Activated CD4-positive, alpha-beta T cell treated with anti-CD3 and anti-CD28 coated beads, Interleukin-2, amount 50 U/mL, for 24 hours (primary cell): ENCODE results near the gene PAK1.

Experiments
- DNase-seq, 2 donors: peaks; one replicate each; pipeline ENCODE4 v3.0.0-alpha.2; 2020; ENCODE audit warnings: low read depth in 1 of 2, low spot score in 1 of 2

Gene PAK1

DNA sequence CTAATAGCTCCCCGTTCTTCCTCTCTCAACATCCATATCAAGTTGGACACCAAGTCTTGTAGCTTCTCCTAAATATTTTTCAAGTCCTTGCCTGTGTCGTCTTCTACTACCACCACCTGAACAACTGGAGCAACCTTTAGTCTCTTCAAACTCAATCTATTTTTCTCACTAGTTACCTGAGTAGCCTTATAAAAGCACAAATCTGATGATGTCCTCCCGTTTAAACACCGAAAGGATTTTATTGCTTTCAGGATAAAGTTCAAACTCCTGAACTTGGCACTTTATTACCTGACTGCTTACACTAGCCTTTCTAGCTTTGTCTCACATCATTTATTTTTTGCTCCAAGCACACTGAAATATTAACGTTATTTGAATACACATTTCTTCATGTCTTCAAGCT, 1.3 kb upstream of the PAK1 start:
- DNase-seq = no peak

DNA sequence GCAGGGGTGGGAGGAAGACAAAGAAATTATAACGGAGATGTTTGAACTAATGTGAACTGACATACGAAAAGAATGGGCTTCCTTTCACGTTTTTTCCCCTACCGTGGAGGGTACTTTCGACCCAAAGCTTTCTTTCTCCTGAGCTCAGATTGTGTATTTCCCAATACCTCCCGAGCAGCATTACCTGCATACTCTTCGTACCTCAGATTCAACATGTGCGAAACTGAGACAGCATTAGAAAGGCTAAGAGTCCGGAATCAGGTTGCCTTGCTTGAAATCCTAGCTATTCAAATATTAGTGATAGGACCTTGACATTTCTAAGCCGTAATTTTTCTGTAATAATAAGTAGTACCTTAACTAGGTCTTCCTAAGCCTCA, 778 bp upstream of the PAK1 start:
- no peak for DNase-seq

DNA sequence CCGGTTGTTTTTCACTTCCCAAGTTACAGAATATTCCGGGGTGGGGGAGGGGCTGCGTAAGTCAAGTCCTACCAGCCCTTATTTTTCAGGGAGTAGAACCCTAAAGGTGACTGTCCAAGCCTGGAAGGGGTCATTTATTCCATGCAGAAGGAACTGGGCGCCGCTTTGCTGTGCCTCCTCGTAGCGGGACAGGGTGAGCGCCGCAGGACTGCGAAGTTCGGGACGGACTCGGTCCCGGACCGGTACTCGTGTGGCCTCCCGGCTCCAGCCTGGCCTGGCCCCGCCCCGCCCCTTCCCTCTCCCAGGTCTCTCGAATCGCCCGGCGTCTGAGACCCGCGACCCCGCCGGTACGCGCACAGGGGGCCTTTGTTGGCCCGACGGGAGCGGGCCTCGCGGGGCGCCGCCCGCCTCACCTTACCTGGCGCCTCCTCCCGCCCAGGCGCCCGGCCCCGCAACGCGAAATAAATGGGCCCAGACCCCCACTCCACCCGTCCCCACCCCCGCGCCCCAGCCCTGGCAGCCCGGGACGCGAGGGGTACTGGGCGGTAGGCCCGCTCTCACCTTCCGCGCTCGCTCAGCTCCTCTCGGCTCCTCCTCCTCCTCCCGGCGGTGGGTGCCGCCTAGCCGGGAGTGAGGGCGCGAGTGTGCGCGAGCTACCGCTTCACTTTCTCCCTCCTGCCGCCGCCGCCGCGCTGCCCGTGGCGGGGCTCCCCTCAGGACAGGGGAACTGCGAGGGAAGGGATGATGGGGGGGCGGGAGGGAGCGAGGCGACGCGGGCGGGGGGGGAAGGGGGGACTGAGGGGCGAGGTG, 698 bp downstream of the PAK1 start:
- peak in 1 of 2 donors; percentile 21 for DNase-seq

DNA sequence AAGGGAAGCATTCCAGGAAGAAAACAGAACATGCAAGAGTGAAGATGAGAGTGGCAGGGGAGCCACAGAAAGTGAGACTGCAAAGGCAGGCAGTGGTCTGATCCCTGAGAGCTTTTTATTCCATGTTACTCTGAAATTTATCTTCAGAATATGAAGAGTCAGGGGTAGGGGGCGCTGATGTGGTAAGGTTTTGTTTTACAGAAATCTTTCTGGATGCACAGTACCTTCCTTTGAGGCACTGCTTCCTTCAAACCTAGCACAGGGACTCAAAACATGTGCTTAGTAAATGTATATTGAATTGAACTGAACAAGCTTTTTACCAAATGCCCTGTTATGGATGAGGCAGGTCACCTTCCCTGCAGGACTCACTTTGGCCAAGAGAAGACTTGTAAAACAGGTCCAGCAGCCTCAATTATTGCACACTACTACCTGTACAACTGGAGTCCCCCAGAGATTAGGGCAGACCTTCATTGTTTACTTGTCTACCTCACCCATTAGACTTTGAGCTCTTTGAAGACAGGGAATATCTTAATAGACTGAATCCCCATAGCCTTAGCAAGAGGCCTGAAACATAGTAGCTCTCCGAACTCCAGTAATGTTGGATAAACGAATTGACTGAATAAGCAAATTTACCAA, 2.2 kb downstream of the PAK1 start:
- no peak for DNase-seq

DNA sequence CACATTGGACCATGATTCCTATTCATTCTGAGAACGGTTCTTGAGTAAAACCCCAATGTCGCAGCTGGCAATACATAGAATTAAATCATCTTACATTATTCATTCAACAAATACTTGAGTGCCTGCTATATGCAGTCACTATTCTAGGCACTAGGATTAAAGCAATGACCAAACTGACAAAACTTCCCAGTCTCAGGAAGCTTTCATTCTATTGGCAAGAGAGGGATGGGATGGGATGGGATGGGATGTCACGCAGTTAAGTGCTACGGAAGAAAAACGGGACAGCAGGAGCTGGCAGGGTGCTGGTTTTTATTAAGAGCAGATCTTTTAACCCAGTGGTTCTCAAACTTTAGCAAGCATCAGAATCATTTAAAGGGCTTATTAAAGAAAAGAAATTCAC, 2.9 kb downstream of the PAK1 start:
- DNase-seq = no peak

DNA sequence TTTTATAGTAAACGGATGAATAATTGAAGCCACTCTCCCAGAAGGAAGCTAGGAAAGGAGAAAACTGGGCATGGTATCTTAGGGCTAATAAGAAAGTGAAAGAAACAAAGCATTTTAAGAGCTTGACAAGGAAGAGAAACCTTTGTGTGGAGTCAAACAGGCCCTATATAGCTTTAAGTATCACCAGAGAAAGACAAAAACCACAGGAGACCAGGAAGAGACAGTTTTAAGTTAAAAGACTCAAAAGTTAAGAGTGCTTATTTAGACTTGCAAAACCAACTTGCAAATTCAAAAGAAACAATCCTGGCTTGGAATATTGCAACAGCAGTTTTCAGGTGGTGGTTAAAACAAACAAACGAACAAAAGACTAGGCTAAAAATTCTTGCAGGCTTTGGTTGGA, 3.4 kb downstream of the PAK1 start:
- no peak for DNase-seq

DNA sequence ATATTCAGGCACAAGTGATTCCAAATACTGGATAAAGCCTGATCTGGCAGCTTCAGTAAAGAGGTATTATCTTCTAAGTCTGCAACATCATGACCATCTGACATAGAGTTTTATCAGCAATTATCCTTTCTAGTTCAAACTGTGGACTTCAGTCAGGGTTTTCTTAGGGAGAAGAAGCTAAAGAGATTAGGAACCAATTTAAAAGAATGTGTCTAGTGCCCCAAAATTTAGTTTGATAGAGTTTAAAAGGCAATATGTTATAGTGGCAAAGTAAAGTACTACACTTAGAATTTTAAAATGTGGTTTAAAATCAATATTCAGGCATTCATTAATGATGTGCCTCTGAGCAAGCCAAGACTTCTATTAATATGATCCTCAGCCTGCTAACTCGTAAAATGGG, 5.4 kb downstream of the PAK1 start:
- DNase-seq = no peak

DNA sequence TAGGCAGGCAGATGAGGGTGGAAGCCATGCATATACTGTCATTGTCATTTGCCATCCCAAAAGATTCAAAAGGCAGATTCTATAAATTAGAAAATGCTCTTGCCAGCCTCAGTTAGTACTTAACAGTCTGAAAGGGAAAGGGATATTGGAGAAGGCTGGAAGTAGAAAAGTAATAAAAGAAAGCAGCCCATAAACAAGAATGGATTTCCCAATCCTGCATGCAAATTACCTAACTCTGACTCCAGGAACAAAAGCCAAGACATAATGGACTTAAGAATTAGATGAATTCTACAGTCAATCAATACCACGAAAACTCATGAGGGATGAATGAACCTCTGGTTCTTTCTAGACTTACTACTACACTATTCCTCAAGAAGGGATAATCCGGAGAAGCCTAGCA, 5.9 kb downstream of the PAK1 start:
- DNase-seq = no peak

DNA sequence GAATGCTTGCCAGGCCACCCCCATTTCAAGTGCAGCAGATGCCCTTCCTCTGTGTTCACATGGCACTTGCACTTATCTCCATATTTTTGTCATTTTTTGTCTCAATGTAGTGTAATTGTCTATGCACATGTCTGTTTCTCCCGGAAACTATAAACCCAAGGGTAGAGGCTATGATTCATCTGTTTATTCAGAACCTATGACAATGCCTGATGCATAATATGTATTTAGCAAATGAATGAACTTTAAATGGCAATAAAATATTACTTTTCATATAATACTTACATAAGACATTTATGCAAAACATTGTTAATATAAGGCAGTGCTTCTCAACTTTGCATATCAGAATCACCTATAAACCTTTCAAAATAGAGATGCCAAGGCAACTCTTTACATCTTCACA, 6.7 kb downstream of the PAK1 start:
- no peak for DNase-seq

DNA sequence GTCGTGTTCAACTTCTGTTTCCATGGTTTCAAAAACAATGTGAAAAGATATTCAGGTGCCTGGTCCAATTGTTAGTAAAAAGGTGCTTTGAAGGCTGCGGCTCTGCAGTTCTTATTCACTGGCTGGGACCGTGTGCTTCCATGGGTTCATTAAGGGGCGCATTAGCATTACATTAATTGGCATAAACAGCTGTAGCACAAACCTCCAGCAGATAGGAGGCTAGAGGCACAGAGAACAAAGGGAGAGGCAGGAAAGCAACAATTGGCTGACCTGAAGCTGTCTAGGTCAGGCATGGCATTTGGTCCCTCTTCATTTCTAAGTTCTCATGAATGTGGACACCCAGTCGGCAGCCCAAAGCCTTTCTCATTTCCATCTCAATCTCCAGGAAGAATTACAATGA, 16.6 kb downstream of the PAK1 start:
- DNase-seq = no peak

DNA sequence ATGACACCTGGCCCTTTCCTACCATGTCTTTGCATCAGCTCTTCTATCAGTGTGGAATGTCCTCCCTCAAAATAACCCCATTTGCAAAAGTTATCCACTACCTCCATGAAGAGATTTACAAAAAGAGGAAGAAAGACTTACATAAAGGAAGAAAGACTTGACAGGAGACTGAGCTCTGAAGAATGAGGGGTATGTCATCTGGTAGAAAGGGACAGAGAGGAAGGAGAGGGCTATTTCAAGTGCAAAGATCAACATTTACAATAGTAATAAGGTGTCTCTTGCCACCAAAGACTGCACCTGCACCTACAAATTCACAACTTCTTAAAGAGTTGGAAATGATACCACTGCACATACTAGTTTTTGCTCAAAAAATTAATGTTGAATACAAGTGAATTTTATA, 18.2 kb downstream of the PAK1 start:
- DNase-seq = no peak

DNA sequence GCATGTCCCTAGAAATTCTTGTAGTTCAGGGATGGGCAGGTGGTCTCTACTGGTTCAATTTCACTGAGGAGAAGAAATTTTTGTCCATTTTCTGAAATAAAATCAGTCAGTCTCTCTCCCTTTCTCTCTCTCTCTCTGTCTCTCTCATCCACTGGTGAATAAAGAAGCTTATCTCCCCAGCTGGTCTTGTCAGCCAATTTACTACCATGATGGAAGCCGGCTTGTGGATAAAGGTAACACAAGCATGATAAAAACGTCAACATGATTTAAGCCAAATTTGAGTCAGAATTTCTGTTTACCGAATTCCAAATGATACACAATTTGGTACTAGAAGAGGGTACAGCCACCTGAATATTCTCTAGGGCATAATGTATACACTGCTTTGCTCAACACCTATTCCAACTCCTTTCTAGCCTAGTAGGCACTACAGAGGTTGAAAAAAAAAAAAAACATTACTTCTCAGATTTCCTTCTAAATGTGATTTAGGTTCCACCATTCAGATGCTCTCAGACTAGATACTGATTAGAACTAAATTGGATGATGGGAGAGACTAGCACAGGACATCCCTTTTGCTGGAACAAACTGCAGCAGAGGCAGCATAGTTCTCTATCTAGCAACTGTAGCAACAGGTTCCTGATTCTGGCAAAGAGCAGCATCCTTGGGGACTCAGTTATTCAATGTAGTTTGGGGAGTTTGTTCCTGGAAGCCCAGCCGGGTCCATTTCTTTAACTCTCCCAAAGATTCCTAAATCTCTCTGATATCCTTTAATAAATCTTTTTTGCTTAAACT, 18.8 kb downstream of the PAK1 start:
- DNase-seq = no peak

DNA sequence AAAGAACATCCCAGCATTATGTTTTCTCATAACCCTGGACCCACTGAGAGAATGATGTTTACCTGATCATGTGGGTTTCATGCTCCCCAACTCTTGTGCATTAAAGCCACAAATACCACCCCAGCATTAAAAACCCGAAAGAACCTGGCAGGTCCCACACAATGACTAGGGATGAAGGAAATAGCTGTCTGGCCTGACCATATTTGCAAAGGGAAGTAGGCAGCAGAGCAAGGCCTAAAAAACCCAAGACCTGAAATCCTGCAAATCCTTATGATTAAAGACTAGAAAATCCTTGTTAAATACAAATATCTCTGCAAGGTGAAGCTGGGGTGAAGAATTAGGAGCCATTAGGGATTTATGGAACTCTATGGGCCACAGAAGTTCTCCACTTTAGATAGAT, 23.7 kb downstream of the PAK1 start:
- no peak for DNase-seq

DNA sequence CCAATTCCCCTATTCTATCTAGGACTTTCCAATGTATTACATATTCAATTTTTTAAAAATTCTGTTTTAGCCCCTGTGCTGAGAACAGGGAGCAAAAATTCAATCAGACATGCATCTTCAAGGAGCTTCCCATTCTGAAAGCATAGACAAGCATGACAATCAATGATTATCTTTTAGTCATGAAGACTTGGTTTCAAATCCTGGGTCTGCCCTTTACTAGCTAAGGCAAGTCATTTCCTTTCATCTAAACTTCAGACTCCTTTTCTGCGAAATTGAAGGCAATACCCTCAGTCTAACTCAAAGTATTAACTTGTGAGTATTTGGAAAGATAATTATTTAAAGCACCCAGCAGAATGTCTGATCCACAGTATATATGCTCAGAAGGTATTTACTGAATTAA, 24.1 kb downstream of the PAK1 start:
- no peak for DNase-seq

DNA sequence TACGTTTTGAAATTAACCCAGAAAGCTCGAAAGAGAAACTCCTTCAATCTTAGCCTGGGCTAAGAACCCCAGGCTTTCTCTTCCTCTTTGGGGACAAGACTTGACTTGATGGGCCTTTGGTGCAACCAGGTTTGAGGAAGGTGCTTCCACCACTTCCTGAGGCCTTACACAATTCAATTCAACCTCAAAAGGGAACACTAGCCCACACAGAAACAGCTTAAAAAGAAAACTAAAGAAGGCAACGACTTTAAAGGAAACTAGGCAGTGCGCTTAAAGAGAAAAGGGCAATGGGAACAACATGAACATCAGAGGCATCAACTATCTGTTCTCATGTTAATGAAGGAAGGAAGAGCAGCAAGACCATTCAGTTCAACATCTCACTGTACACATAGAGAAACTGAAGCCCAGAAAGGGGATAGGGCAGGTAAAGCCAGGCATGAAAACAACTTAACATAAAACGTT, 24.8 kb downstream of the PAK1 start:
- no peak for DNase-seq

DNA sequence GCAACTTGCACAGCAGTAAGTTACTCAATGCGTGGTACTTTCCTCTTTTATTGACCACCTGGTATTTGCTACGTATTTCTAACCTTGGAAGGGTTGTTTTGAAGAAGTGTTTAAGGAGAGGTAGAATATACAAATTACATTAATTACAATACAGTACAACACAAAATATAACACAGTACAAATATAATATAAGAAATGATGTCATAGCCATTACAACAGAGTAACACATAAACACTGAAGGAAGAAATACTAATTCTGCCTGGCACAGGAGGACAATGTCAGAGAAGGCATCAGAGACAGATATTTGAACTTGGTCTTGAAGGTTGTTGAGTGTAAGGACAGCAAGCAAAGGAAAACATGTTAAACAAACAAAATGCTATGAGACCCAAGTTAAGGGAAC, 25.6 kb downstream of the PAK1 start:
- DNase-seq = no peak

DNA sequence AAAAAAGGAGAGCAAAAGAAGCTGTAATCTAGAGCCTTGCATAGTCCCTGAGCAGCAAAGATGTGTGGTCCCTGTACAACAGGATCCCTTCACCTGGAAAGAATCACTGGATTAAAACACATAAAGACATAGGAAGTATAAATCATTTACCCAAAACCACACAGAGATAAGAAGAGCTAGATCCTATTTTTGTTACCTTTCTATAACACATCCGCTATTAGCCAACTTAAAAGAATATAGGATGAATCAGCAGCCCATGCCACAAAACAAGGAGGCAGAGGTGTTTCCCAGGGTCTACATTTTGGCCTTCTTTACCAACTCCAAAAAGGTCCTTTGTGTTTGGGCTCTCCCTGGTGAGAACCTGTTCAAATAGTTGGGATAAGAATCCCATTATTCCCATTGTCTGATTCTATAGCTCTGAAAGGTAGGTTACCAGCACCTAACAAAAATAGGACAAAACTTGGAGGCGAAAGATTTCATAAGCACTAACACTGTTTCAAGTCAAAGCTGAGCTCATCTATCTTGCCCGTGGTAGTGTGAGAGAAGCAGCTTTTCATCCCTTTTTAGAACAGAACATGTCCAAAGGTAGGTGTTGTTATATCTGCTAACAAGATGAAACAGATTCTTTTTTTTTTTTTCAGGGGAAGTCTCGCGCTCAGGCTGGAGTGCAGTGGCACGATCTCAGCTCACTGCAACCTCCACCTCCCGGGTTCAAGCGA, 26.8 kb downstream of the PAK1 start:
- no peak for DNase-seq

DNA sequence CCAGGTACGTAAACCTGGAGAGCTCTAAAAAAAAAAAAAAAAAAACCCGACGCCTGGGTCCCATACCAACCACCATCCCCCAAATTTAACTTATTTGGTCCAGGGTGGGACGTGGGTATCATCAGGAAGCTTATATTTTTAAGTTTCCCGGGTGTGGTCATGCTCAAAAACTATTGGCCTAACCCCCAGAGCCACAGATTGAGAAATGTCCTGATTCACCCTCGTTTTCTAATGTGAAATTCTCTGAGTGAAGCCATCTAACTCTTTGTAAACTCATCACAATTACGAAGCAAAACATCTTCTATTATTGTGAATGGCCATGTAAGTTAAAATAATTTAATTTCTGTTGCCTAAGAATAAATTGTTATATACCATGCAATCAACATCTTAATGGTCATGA, 29.6 kb downstream of the PAK1 start:
- DNase-seq = no peak

DNA sequence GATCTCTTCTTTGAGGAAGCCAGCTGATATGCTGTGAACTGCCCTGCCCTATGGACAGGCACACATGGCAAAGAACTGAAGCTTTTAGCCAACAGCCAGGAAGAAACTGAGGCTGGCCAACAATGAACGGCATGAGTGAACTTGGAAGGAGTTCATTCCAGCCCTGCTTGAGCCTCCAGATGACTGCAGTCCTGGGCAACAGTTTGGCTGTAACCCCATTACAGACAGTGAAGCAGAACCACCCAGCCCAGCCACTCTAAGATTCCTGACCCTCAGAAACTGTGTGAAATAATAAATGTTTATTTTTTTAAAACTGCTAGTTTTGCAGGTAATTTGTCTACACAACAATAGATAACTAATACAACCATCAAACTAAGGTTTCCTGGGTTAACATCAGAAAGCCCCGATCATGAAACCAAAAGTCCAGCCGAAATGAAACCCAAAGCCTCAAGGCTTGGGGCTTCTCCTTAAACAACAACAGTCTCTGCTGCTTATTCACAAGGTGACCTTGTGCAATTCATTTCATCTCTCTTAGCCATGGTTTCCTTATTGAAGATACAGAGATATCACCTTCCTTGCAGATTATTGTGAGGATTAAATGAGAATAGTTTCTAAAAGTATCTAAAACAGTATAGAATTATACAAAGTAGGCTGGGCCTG, 31.4 kb downstream of the PAK1 start:
- DNase-seq = no peak

DNA sequence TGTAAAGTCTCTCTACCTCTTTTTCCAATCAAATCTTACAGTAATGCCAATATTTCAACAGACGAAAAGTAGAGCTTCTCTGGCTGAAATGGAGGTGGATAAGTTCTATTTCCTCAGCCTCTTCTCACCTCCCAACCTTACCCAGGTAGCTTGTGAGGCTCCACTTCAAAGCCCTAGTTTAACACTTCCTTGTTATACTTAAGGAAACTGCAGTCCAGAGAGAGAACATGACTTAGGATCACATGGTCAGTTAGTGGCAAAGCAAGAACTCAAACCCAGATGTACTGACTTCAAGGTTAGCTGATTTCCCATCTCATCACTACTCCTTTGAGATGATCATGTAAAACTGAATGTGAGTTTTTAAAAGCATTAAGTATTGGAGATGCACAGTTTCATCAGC, 32.5 kb downstream of the PAK1 start:
- no peak for DNase-seq

DNA sequence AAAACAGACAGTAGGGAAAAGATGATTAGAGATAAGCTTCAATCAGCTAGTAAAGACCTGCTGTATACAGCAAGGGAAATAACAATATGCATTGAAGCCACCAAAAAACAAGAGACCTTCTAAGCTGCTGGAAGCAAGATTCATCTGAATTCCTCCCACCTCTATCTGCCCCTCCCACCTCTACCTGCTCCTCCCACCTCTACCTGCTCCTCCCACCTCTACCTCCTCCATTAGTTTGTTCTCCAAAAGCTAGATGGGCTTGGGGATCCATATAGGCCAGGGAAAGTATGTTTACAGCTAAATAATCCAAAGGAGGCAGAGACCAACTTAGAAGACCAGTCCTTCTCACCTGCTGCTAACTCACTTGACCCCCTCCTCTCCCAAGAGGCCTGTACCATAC, 33.2 kb downstream of the PAK1 start:
- no peak for DNase-seq
